ENCODE results near the gene CCBE1.
A peak's percentile ranks its signal among the peaks of the same experiment; 100 is the strongest.
"Not testable (repeated sequence)": the region's sequence is repeated elsewhere in the genome, so short reads cannot be mapped to it uniquely, and the experiment has no call there.

CCBE1 gene

GRCh38 chr18:59535055-59535454 lies 162.2 kb downstream of the CCBE1 start:
- TF ChIP-seq CTCF (conservative IDR thresholded peaks at IDR 0.05; ENCODE audit: low read length), result no peak
- no peak for DNase-seq (ENCODE audit: low read depth)
- H3K4me3 ChIP-seq (ENCODE audit: low read length), result no peak overlapping the region

- no peak for DNase-seq (ENCODE audit: low read depth)
- no peak overlapping the region for H3K4me3 ChIP-seq (ENCODE audit: low read length)
- TF ChIP-seq CTCF (conservative IDR thresholded peaks at IDR 0.05; ENCODE audit: low read length), result no peak
Observed at GRCh38 chr18:59528866-59529265, 168.4 kb downstream of the CCBE1 start.

- no peak for DNase-seq (ENCODE audit: low read depth)
- no peak overlapping the region for H3K4me3 ChIP-seq (ENCODE audit: low read length)
Observed at GRCh38 chr18:59520562-59521355, 176.5 kb downstream of the CCBE1 start.

GRCh38 chr18:59518705-59519104 lies 178.5 kb downstream of the CCBE1 start:
- DNase-seq (ENCODE audit: low read depth), result no peak
- no peak overlapping the region for H3K4me3 ChIP-seq (ENCODE audit: low read length)
- no peak for TF ChIP-seq CTCF (conservative IDR thresholded peaks at IDR 0.05; ENCODE audit: low read length)

More at GRCh38 chr18:59520562-59521355, 176.5 kb downstream of the CCBE1 start:
- no peak for TF ChIP-seq CTCF (conservative IDR thresholded peaks at IDR 0.05; ENCODE audit: low read length)

- TF ChIP-seq CTCF (conservative IDR thresholded peaks at IDR 0.05; ENCODE audit: low read length), result no peak
- no peak for DNase-seq (ENCODE audit: low read depth)
- no peak overlapping the region for H3K4me3 ChIP-seq (ENCODE audit: low read length)
Observed at GRCh38 chr18:59517446-59518165, 179.6 kb downstream of the CCBE1 start.

GRCh38 chr18:59516356-59517155 lies 180.7 kb downstream of the CCBE1 start:
- no peak for TF ChIP-seq CTCF (conservative IDR thresholded peaks at IDR 0.05; ENCODE audit: low read length)
- DNase-seq (ENCODE audit: low read depth), result peak; percentile 70
- H3K4me3 ChIP-seq (ENCODE audit: low read length), result no peak overlapping the region

- H3K4me3 ChIP-seq (ENCODE audit: low read length); DNase-seq (ENCODE audit: low read depth): not testable (repeated sequence)
Observed at GRCh38 chr18:59515956-59516355, 181.3 kb downstream of the CCBE1 start.
